NB4 (cell line): ENCODE data around the gene SGPP2.

Experiments used
- DNase-seq: peaks from one replicate; pipeline ENCODE4 v3.0.0; 2010; ENCODE audit warnings: low read depth
- H3K4me3 ChIP-seq: one replicate; pipeline ENCODE4 v1.5.1; 2011; ENCODE audit warnings: mild to moderate bottlenecking, low read depth, low read length, moderate library complexity
- CTCF ChIP-seq: IDR thresholded peaks from one replicate; pipeline ENCODE4 v1.5.1; 2012; ENCODE audit warnings: low read depth, low read length
- MAX ChIP-seq: IDR thresholded peaks from 2 replicates; pipeline ENCODE4 v1.6.1; 2011; ENCODE audit warnings: low read depth, low read length
- MYC ChIP-seq: IDR thresholded peaks from 2 replicates; pipeline ENCODE4 v1.6.1; 2011; ENCODE audit warnings: low read depth, low read length
- POLR2A ChIP-seq: IDR thresholded peaks from 2 replicates; pipeline ENCODE4 v1.6.1; 2011; ENCODE audit warnings: mild to moderate bottlenecking; ENCODE audit not compliant: insufficient read length; ENCODE audit errors: extremely low read depth

Gene SGPP2

GRCh38 chr2:222606306-222606705, 182.0 kb downstream of the SGPP2 start:
- no peak overlapping the region for H3K4me3 ChIP-seq
- no peak for DNase-seq
- no peak for TF ChIP-seq MYC
- TF ChIP-seq POLR2A: no peak
- no peak for TF ChIP-seq MAX
- no peak for TF ChIP-seq CTCF

GRCh38 chr2:222608081-222608480, 183.7 kb downstream of the SGPP2 start:
- DNase-seq: no peak
- TF ChIP-seq MYC (no peak), CTCF (no peak), POLR2A (no peak), MAX (no peak)
- H3K4me3 ChIP-seq: no peak overlapping the region

- TF ChIP-seq MYC: no peak
- TF ChIP-seq MAX: no peak
- TF ChIP-seq CTCF: no peak
- no peak for TF ChIP-seq POLR2A
- peak; percentile 48 for DNase-seq
- H3K4me3 ChIP-seq: no peak overlapping the region
Observed at GRCh38 chr2:222609381-222609780, 185.0 kb downstream of the SGPP2 start.
